Measurements from ENCODE around the gene UIMC1. TPM values are rescaled to one million over a fixed set of nuclear protein-coding genes. Genes with fewer than 3 reads are reported as not detected.

The UIMC1 gene
- total and polyA plus RNA-seq, 2 of the 13 experiments (the other 11 are each of a cell fraction or from before 2014, with no cell fraction given): 18.9 to 32.7 TPM

DNA sequence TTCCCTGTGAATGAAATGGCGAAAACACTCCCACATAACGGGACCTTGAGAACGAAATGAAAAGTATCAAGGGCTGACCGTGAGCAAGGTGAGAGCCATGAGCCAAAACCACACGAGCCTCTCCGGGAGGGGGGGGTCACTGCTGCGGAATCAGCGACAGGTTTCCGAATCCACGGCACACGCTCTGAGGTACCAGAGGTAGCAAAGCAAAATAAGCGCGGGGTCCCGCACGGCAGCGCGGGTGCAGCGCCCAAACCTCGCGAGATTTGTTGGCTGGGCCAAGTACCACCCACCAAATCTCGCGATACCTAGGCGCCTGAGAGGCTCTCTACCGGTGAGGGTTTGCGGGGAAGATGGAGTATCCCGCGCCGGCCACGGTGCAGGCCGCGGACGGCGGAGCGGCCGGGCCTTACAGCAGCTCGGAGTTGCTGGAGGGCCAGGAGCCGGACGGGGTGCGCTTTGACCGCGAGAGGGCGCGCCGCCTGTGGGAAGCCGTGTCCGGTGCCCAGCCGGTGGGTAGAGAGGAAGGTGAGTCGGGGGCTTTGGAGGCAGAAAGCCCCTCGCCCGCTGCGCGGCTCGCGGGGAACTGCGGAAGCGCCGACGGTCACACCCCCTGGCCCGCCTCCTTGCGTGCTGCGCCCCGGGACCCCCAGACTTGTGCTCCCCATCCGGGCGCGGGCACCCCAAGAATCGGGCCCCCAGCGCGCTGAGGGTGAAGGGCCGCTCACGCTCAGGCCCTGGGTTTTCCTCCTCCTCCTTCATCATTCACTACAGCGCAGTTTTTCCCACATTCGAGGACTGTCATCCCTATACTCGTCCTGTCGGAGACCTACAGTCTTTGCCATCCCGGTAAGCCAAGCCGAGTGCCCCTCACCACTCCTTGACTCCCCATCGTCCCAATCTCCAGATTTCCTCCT lies 16.1 kb upstream of the UIMC1 start, which contains the start of gene ZNF346 (continued):
- TF ChIP-seq NRL (CRISPR knock-in tag; IDR thresholded peaks at IDR 0.05; ENCODE audit: borderline replicate concordance): 0 out of 2 replicates have a peak, but pooled peaks have one; percentile 63
- TF ChIP-seq ELF3 (CRISPR knock-in tag; IDR thresholded peaks at IDR 0.05): no peak
- peak; percentile 43 for TF ChIP-seq RBM39 (IDR thresholded peaks at IDR 0.05; ENCODE audit: low read depth, low read length, poor library complexity, severe bottlenecking)
- peak; percentile 79 for TF ChIP-seq ZNF329 (CRISPR knock-in tag; IDR thresholded peaks at IDR 0.05; ENCODE audit: low read depth)
- TF ChIP-seq FOXA1 (IDR thresholded peaks at IDR 0.05): no peak
- no peak for TF ChIP-seq FOXA1 (CRISPR knock-in tag; IDR thresholded peaks at IDR 0.05)
- TF ChIP-seq, protein P1, sequence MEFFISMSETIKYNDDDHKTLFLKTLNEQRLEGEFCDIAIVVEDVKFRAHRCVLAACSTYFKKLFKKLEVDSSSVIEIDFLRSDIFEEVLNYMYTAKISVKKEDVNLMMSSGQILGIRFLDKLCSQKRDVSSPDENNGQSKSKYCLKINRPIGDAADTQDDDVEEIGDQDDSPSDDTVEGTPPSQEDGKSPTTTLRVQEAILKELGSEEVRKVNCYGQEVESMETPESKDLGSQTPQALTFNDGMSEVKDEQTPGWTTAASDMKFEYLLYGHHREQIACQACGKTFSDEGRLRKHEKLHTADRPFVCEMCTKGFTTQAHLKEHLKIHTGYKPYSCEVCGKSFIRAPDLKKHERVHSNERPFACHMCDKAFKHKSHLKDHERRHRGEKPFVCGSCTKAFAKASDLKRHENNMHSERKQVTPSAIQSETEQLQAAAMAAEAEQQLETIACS (CRISPR knock-in tag; IDR thresholded peaks at IDR 0.05): no peak
- no peak for TF ChIP-seq ZNF569 (CRISPR knock-in tag; IDR thresholded peaks at IDR 0.05; ENCODE audit: borderline replicate concordance)
- 0 out of 2 replicates have a peak, but pooled peaks have one; percentile 27 for TF ChIP-seq RXRB (CRISPR knock-in tag; IDR thresholded peaks at IDR 0.05; ENCODE audit: borderline replicate concordance)
- TF ChIP-seq GPN1 (CRISPR knock-in tag; IDR thresholded peaks at IDR 0.05; ENCODE audit: borderline replicate concordance): no peak
- TF ChIP-seq PAWR (CRISPR knock-in tag; IDR thresholded peaks at IDR 0.05; ENCODE audit: borderline replicate concordance): 0 out of 2 replicates have a peak, but pooled peaks have one; percentile 24
- TF ChIP-seq ZNF282 (IDR thresholded peaks at IDR 0.05; ENCODE audit: partially characterized antibody): no peak
- TF ChIP-seq ATF1 (CRISPR knock-in tag; IDR thresholded peaks at IDR 0.05): no peak
- no peak for TF ChIP-seq ZNF3 (CRISPR knock-in tag; IDR thresholded peaks at IDR 0.05)
- TF ChIP-seq NFE2L2 (IDR thresholded peaks at IDR 0.05; ENCODE audit: low read length): no peak
- peak; percentile 35; the same call in 1 of the 2 replicates for TF ChIP-seq MTA1 (CRISPR knock-in tag; IDR thresholded peaks at IDR 0.05; ENCODE audit: borderline replicate concordance)
- TF ChIP-seq MAFF (IDR thresholded peaks at IDR 0.05; ENCODE audit: low read depth, low read length): no peak
- TF ChIP-seq RBM22 (optimal IDR thresholded peaks at IDR 0.05; ENCODE audit: low read length): no peak
- no peak for TF ChIP-seq NBN (conservative IDR thresholded peaks at IDR 0.05)
- TF ChIP-seq, protein P2, sequence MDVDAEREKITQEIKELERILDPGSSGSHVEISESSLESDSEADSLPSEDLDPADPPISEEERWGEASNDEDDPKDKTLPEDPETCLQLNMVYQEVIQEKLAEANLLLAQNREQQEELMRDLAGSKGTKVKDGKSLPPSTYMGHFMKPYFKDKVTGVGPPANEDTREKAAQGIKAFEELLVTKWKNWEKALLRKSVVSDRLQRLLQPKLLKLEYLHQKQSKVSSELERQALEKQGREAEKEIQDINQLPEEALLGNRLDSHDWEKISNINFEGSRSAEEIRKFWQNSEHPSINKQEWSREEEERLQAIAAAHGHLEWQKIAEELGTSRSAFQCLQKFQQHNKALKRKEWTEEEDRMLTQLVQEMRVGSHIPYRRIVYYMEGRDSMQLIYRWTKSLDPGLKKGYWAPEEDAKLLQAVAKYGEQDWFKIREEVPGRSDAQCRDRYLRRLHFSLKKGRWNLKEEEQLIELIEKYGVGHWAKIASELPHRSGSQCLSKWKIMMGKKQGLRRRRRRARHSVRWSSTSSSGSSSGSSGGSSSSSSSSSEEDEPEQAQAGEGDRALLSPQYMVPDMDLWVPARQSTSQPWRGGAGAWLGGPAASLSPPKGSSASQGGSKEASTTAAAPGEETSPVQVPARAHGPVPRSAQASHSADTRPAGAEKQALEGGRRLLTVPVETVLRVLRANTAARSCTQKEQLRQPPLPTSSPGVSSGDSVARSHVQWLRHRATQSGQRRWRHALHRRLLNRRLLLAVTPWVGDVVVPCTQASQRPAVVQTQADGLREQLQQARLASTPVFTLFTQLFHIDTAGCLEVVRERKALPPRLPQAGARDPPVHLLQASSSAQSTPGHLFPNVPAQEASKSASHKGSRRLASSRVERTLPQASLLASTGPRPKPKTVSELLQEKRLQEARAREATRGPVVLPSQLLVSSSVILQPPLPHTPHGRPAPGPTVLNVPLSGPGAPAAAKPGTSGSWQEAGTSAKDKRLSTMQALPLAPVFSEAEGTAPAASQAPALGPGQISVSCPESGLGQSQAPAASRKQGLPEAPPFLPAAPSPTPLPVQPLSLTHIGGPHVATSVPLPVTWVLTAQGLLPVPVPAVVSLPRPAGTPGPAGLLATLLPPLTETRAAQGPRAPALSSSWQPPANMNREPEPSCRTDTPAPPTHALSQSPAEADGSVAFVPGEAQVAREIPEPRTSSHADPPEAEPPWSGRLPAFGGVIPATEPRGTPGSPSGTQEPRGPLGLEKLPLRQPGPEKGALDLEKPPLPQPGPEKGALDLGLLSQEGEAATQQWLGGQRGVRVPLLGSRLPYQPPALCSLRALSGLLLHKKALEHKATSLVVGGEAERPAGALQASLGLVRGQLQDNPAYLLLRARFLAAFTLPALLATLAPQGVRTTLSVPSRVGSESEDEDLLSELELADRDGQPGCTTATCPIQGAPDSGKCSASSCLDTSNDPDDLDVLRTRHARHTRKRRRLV (CRISPR knock-in tag; IDR thresholded peaks at IDR 0.05): no peak; the same call in 1 of the 2 replicates
- no peak for TF ChIP-seq ZMYM3 (CRISPR knock-in tag; IDR thresholded peaks at IDR 0.05)
- no peak for TF ChIP-seq IRF2 (CRISPR knock-in tag; IDR thresholded peaks at IDR 0.05)
- TF ChIP-seq ONECUT2 (CRISPR knock-in tag; IDR thresholded peaks at IDR 0.05): no peak
- TF ChIP-seq ZNF326 (CRISPR knock-in tag; IDR thresholded peaks at IDR 0.05; ENCODE audit: borderline replicate concordance): no peak
- 0 out of 2 replicates have a peak, but pooled peaks have one; percentile 66 for TF ChIP-seq HNRNPL (IDR thresholded peaks at IDR 0.05; ENCODE audit: low read depth, low read length)
- no peak for TF ChIP-seq THYN1 (CRISPR knock-in tag; IDR thresholded peaks at IDR 0.05; ENCODE audit: borderline replicate concordance, low read depth)
